Lower leg skin (tissue), 3 donors: ENCODE data around the gene PKDCC.

Source experiments
- CTCF ChIP-seq, 3 donors: fragments of 450-650 bp; IDR thresholded peaks; one replicate each; pipeline ENCODE4 v1.5.1; 2016; ENCODE audit warnings: antibody characterized with exemption in 3 of 3, mild to moderate bottlenecking in 3 of 3, moderate library complexity in 2 of 3
- POLR2A ChIP-seq, 2 donors: fragments of 450-650 bp; IDR thresholded peaks; one replicate each; pipeline ENCODE4 v1.6.1; 2016 to 2017; ENCODE audit warnings: antibody characterized with exemption in 2 of 2, mild to moderate bottlenecking in 1 of 2, moderate library complexity in 1 of 2

GRCh38 chr2:41999592-42000281, 48.1 kb upstream of the PKDCC start:
- no peak for TF ChIP-seq CTCF (IDR thresholded peaks at IDR 0.05)
- no peak for TF ChIP-seq POLR2A (IDR thresholded peaks at IDR 0.05)
